Small intestine (tissue), 7 donors: ENCODE measurements around the gene CAPN15. TPM values are rescaled to one million over a fixed set of nuclear protein-coding genes. Genes with fewer than 3 reads are reported as not detected.
"Not testable (repeated sequence)": the region's sequence is repeated elsewhere in the genome, so short reads cannot be mapped to it uniquely, and the experiment has no call there.

Experiments used
- DNase-seq, 2 donors: peaks; one replicate each; pipeline versions ENCODE4 v3.0.0 to v3.0.0-alpha.2; 2013
- FAIRE-seq: peaks from 2 replicates; lab custom pipeline; 2012; peaks lifted over from hg19 to GRCh38; lab: Jason Lieb, UNC
- H3K27ac ChIP-seq, 3 donors: one replicate each; pipeline ENCODE4 v1.5.1; 2013; ENCODE audit warnings: low read length in 2 of 3, mild to moderate bottlenecking in 2 of 3, control low read depth in 1 of 3, inconsistent platforms in 1 of 3, low read depth in 1 of 3, moderate library complexity in 1 of 3
- H3K27me3 ChIP-seq, 3 donors: one replicate each; pipeline ENCODE4 v1.6.1; 2013; ENCODE audit warnings: low read length in 3 of 3, inconsistent platforms in 1 of 3; ENCODE audit not compliant: control insufficient read depth in 3 of 3, insufficient read depth in 3 of 3
- H3K36me3 ChIP-seq, 3 donors: one replicate each; pipeline ENCODE4 v1.6.1; 2013; ENCODE audit warnings: low read length in 3 of 3, inconsistent platforms in 1 of 3, low read depth in 1 of 3, mild to moderate bottlenecking in 1 of 3, moderate library complexity in 1 of 3; ENCODE audit not compliant: control insufficient read depth in 3 of 3, insufficient read depth in 2 of 3
- H3K4me1 ChIP-seq, 3 donors: one replicate each; pipeline ENCODE4 v1.6.1; 2013; ENCODE audit warnings: low read length in 2 of 3, inconsistent platforms in 1 of 3, low read depth in 1 of 3, mild to moderate bottlenecking in 1 of 3, moderate library complexity in 1 of 3; ENCODE audit not compliant: control insufficient read depth in 3 of 3, insufficient read depth in 2 of 3
- H3K4me3 ChIP-seq, 3 donors: one replicate each; pipeline ENCODE4 v1.5.1; 2013; ENCODE audit warnings: low read length in 3 of 3, control low read depth in 1 of 3, inconsistent platforms in 1 of 3, low read depth in 1 of 3, mild to moderate bottlenecking in 1 of 3, moderate library complexity in 1 of 3
- H3K9me3 ChIP-seq, 2 donors: one replicate each; pipeline ENCODE4 v1.6.1; 2013; ENCODE audit warnings: low read depth in 1 of 2, low read length in 1 of 2; ENCODE audit not compliant: control insufficient read depth in 2 of 2, insufficient read depth in 1 of 2
- WGBS, 3 donors: extraction: QIAGEN DNeasy Blood & Tissue Kit; methylation state at CpG; one replicate each; pipeline ENCODE4 v1.1.7; 2013; 5-methylcytosine and 5-hydroxymethylcytosine counted together
- polyA plus RNA-seq, 4 donors: library from polyadenylated mRNA; stranded (reverse) in 3 of 4; unstranded in 1 of 4; fragments of 200-250 nt in 3 of 4; fragments of 120-200 nt in 1 of 4; gene quantifications; one replicate each; pipeline versions ENCODE4 v1.2.1 to v1.2.3, GENCODE V29; 2013
- donor health status: healthy with polysubstance abuse.
- donor health status: control.
- donor health status: control.
- donor health status: Bipolar disorder and iron deficiency.
- donor health status: healthy.

Gene CAPN15
- polyA plus RNA-seq, 4 donors = 51.3 to 105 (median 70.2) TPM

- no peak for FAIRE-seq
- no peaks in the 10 kb centered on the region for H3K4me1 ChIP-seq
- WGBS, 3 donors = 91 to 94% (median 94%) methylated on average over 19 to 30 of the region's 30 CpGs
Measured at GRCh38 chr16:492211-492875, 35.2 kb upstream of the CAPN15 start.

DNA sequence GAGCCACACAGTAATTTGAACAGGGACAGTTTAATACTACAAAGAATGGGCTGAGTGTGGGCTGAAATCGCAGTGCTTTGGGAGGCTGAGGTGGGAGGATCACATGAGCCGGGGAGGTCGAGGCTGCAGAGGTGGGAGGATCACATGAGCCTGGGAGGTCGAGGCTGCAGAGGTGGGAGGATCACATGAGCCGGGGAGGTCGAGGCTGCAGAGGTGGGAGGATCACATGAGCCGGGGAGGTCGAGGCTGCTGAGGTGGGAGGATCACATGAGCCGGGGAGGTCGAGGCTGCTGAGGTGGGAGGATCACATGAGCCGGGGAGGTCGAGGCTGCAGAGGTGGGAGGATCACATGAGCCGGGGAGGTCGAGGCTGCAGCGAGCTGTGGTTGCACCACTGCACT lies 32.8 kb upstream of the CAPN15 start:
- H3K27me3 ChIP-seq, DNase-seq, H3K27ac ChIP-seq, H3K4me3 ChIP-seq, H3K4me1 ChIP-seq, H3K9me3 ChIP-seq: not testable (repeated sequence)
- WGBS, 3 donors = 80 to 86% (median 85%) methylated on average over 15 of the region's 15 CpGs
- peak; percentile 97 for FAIRE-seq
- H3K36me3 ChIP-seq = peaks cover 0 to 73% (median 2%) of the 10 kb centered on the region in 3 donors

More at GRCh38 chr16:492211-492875, 35.2 kb upstream of the CAPN15 start:
- DNase-seq = no peak
- Histone ChIP-seq H3K4me3 (no peak overlapping the region), H3K9me3 (no peaks in the 10 kb centered on the region), H3K27ac (no peak overlapping the region), H3K27me3 (no peaks in the 10 kb centered on the region), H3K36me3 (peaks cover 0 to 73% (median 2%) of the 10 kb centered on the region in 3 donors)

- no peak overlapping the region for H3K4me3 ChIP-seq
- peaks cover 0 to 73% (median 2%) of the 10 kb centered on the region in 3 donors for H3K36me3 ChIP-seq
- WGBS, 3 donors = 63 to 70% (median 67%) methylated on average over 8 to 11 of the region's 11 CpGs
- no peaks in the 10 kb centered on the region for H3K27me3 ChIP-seq
- no peaks in the 10 kb centered on the region for H3K9me3 ChIP-seq
- H3K4me1 ChIP-seq = peaks cover 0 to 5% (median 0%) of the 10 kb centered on the region in 3 donors
- no peak overlapping the region for H3K27ac ChIP-seq
- DNase-seq (peak; percentile 58 to 63), FAIRE-seq (no peak)
Measured at GRCh38 chr16:495127-495748, 32.3 kb upstream of the CAPN15 start.

DNA sequence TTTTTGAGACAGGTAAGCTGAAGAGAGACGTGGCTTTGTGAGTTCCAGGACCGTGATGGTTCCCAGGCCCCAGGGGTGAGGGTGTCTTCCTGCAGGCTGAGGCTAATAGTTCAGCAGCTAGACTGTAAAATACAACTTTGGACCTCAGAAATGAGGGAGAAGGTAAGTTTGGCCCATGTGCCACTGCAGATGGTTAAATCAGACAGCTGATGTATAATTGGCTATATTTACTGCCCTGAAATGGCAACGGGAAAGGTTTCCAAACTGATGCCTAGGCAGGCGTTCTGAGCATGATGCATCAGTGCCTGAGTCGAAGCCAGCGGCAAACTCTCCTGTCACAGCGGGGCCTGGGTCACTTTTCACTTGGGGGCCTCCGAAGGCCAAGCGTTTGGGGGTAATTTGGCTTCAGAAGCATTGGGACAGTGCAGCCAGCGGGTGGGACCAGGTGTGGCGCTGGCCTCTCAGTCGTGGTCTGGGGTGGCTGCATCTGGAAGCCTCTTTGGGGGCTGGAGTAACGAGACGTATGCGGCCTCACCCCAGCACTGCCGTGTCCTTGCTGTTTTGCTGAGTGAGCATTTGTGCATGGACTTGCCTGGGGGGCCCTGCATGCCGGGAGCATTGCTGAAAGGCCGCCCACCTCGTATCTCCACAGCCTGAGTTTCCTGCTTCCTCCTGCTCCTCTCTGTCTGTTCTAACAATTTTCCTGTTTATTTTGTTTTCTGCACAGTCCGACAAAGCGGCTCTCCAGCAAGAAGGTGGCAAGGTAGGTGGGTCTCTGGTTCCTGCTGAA lies 31.2 kb upstream of the CAPN15 start:
- no peak overlapping the region for H3K27ac ChIP-seq
- peaks cover 0 to 68% (median 2%) of the 10 kb centered on the region in 3 donors for H3K36me3 ChIP-seq
- H3K9me3 ChIP-seq = no peaks in the 10 kb centered on the region
- 84 to 92% (median 90%) methylated on average over 21 of the region's 21 CpGs for WGBS, 3 donors
- FAIRE-seq (no peak), DNase-seq (no peak)
- peaks cover 0 to 14% (median 0%) of the 10 kb centered on the region in 3 donors for H3K4me1 ChIP-seq
- no peaks in the 10 kb centered on the region for H3K27me3 ChIP-seq
- no peak overlapping the region for H3K4me3 ChIP-seq

- Histone ChIP-seq H3K9me3 (no peaks in the 10 kb centered on the region), H3K4me3 (no peak overlapping the region), H3K4me1 (peaks cover 0 to 23% (median 0%) of the 10 kb centered on the region in 3 donors), H3K27me3 (no peaks in the 10 kb centered on the region), H3K36me3 (peaks cover 0 to 62% (median 0%) of the 10 kb centered on the region in 3 donors), H3K27ac (no peak overlapping the region)
- FAIRE-seq (no peak), DNase-seq (no peak)
- 88 to 96% (median 88%) methylated on average over 11 of the region's 11 CpGs for WGBS, 3 donors
Measured at GRCh38 chr16:497258-497657, 30.3 kb upstream of the CAPN15 start.

- no peak overlapping the region for H3K4me3 ChIP-seq
- no peak for FAIRE-seq
- peaks cover 0 to 36% (median 0%) of the 10 kb centered on the region in 3 donors for H3K4me1 ChIP-seq
- no peaks in the 10 kb centered on the region for H3K9me3 ChIP-seq
- peaks cover 0 to 69% (median 0%) of the 10 kb centered on the region in 3 donors for H3K36me3 ChIP-seq
- no peak overlapping the region for H3K27ac ChIP-seq
- 88 to 93% (median 91%) methylated on average over 12 of the region's 12 CpGs for WGBS, 3 donors
- H3K27me3 ChIP-seq = no peaks in the 10 kb centered on the region
- DNase-seq = no peak
Measured at GRCh38 chr16:499924-500323, 27.6 kb upstream of the CAPN15 start.

GRCh38 chr16:500709-501108 lies 26.8 kb upstream of the CAPN15 start:
- Histone ChIP-seq H3K4me1 (peaks cover 0 to 36% (median 0%) of the 10 kb centered on the region in 3 donors), H3K36me3 (peaks cover 0 to 70% (median 3%) of the 10 kb centered on the region in 3 donors), H3K4me3 (no peak overlapping the region), H3K27me3 (no peaks in the 10 kb centered on the region), H3K9me3 (no peaks in the 10 kb centered on the region), H3K27ac (no peak overlapping the region)
- DNase-seq (no peak), FAIRE-seq (no peak)
- 80 to 86% (median 82%) methylated on average over 11 to 12 of the region's 12 CpGs for WGBS, 3 donors
